ENCODE data around the gene SAMD1. TPM values are rescaled to one million over a fixed set of nuclear protein-coding genes. Genes with fewer than 3 reads are reported as not detected.

The SAMD1 gene
- total and polyA plus RNA-seq, 2 of the 13 experiments (the other 11 are each of a cell fraction or from before 2014, with no cell fraction given) = 17.5 to 45.0 TPM

DNA sequence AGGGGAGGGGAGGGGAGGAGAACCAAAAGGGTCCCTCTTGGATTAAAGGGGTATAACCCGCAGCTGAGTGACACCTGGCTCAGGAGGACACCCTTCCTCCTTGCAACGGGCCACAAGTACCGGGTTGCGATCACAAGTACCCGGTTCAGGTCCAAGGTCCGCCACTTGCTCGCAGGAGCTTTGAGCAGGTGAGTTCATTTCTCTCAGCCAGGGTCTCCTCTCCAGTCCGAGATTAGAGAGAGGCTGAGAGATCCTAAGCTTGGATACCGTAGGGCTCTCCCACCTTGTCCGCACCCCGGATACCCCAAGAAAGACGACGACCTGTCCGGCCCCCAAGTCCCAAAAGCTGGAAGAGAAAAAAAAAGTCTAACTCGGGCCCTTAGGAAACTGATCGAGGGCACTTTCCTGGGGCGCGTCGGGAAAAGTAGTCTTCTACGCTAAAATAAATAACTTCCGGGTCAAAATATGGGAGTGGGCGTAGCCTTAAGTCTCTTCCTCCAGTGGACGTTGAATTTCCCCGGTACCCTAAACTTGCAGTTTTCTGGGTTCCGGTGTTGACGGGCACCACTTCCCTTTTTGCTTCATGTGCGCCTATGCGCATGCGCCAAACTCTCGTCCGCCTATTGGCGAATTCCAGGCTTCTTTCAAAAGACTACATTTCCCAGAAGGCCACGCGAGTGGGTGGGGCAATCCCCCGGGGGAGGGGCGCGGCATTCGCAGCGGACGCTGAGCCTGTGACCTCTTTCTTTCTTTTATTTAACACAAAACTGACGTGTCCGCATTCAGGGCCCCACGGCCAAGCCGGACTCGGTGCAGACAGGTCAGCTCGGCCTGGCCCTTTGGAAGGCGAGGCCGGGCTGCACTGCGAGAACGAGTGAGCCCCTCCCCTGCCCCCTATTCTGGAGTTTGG, 9.4 kb downstream of the SAMD1 start (continued):
- TF ChIP-seq GFI1 (CRISPR knock-in tag; IDR thresholded peaks at IDR 0.05; ENCODE audit: borderline replicate concordance) = 0 out of 2 replicates have a peak, but pooled peaks have one; percentile 60
- no peak for TF ChIP-seq BORCS8-MEF2B (CRISPR knock-in tag; IDR thresholded peaks at IDR 0.05)
- TF ChIP-seq, protein P1, sequence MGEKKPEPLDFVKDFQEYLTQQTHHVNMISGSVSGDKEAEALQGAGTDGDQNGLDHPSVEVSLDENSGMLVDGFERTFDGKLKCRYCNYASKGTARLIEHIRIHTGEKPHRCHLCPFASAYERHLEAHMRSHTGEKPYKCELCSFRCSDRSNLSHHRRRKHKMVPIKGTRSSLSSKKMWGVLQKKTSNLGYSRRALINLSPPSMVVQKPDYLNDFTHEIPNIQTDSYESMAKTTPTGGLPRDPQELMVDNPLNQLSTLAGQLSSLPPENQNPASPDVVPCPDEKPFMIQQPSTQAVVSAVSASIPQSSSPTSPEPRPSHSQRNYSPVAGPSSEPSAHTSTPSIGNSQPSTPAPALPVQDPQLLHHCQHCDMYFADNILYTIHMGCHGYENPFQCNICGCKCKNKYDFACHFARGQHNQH (CRISPR knock-in tag; IDR thresholded peaks at IDR 0.05) = peak; percentile 83
- TF ChIP-seq HNRNPLL (IDR thresholded peaks at IDR 0.05; ENCODE audit: low read depth, low read length, poor library complexity, severe bottlenecking) = peak; percentile 73
- peak; percentile 65 for TF ChIP-seq MIXL1 (CRISPR knock-in tag; IDR thresholded peaks at IDR 0.05)
- TF ChIP-seq ZNF619 (CRISPR knock-in tag; IDR thresholded peaks at IDR 0.05) = no peak
- TF ChIP-seq SP2 (CRISPR knock-in tag; IDR thresholded peaks at IDR 0.05) = peak; percentile 88
- TF ChIP-seq MYNN (CRISPR knock-in tag; IDR thresholded peaks at IDR 0.05; ENCODE audit: low read depth) = no peak
- peak; percentile 80; the same call in 1 of the 2 replicates for TF ChIP-seq ZNF501 (CRISPR knock-in tag; IDR thresholded peaks at IDR 0.05)
- 0 out of 2 replicates have a peak, but pooled peaks have one; percentile 29 for TF ChIP-seq SIX1 (CRISPR knock-in tag; IDR thresholded peaks at IDR 0.05; ENCODE audit: borderline replicate concordance)
- peak; percentile 82 to 87 for TF ChIP-seq POLR2A (IDR thresholded peaks at IDR 0.05; ENCODE audit: insufficient read depth in 1 of 2, low read depth in 2 of 2, low read length in 2 of 2)
- no peak for TF ChIP-seq ZBTB21 (CRISPR knock-in tag; IDR thresholded peaks at IDR 0.05)
- no peak for TF ChIP-seq SP1 (IDR thresholded peaks at IDR 0.05)
- peak; percentile 95 for TF ChIP-seq SP1 (CRISPR knock-in tag; IDR thresholded peaks at IDR 0.05)
- TF ChIP-seq ZNF101 (CRISPR knock-in tag; IDR thresholded peaks at IDR 0.05; ENCODE audit: borderline replicate concordance, low read depth) = no peak
- TF ChIP-seq MXI1 (IDR thresholded peaks at IDR 0.05; ENCODE audit: borderline replicate concordance, low read depth, low read length) = peak; percentile 80; the same call in 2 of the 3 replicates
- no peak for TF ChIP-seq RFX3 (CRISPR knock-in tag; IDR thresholded peaks at IDR 0.05)
- TF ChIP-seq TEAD3 (CRISPR knock-in tag; optimal IDR thresholded peaks at IDR 0.05; ENCODE audit: borderline replicate concordance) = peak; percentile 92
- TF ChIP-seq ZFP41 (CRISPR knock-in tag; IDR thresholded peaks at IDR 0.05; ENCODE audit: borderline replicate concordance) = no peak
- TF ChIP-seq, protein P2, sequence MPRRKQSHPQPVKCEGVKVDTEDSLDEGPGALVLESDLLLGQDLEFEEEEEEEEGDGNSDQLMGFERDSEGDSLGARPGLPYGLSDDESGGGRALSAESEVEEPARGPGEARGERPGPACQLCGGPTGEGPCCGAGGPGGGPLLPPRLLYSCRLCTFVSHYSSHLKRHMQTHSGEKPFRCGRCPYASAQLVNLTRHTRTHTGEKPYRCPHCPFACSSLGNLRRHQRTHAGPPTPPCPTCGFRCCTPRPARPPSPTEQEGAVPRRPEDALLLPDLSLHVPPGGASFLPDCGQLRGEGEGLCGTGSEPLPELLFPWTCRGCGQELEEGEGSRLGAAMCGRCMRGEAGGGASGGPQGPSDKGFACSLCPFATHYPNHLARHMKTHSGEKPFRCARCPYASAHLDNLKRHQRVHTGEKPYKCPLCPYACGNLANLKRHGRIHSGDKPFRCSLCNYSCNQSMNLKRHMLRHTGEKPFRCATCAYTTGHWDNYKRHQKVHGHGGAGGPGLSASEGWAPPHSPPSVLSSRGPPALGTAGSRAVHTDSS (CRISPR knock-in tag; conservative IDR thresholded peaks at IDR 0.05) = no peak
- TF ChIP-seq, protein P3, sequence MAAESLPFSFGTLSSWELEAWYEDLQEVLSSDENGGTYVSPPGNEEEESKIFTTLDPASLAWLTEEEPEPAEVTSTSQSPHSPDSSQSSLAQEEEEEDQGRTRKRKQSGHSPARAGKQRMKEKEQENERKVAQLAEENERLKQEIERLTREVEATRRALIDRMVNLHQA (CRISPR knock-in tag; IDR thresholded peaks at IDR 0.05) = peak; percentile 24; the same call in 1 of the 2 replicates
- peak; percentile 80 for TF ChIP-seq ZNF564 (CRISPR knock-in tag; IDR thresholded peaks at IDR 0.05)
- TF ChIP-seq KLF12 (CRISPR knock-in tag; IDR thresholded peaks at IDR 0.05; ENCODE audit: borderline replicate concordance) = peak; percentile 77; the same call in 1 of the 2 replicates
- TF ChIP-seq ZNF350 (CRISPR knock-in tag; IDR thresholded peaks at IDR 0.05; ENCODE audit: borderline replicate concordance, low read depth) = peak; percentile 81
- no peak for TF ChIP-seq CENPT (CRISPR knock-in tag; IDR thresholded peaks at IDR 0.05; ENCODE audit: low read depth)
- TF ChIP-seq MTA1 (CRISPR knock-in tag; IDR thresholded peaks at IDR 0.05; ENCODE audit: borderline replicate concordance) = no peak
- TF ChIP-seq JUNB (CRISPR knock-in tag; IDR thresholded peaks at IDR 0.05; ENCODE audit: borderline replicate concordance) = no peak
- peak; percentile 78; the same call in 1 of the 2 replicates for TF ChIP-seq ZNF746 (CRISPR knock-in tag; IDR thresholded peaks at IDR 0.05)
- TF ChIP-seq HCFC1 (IDR thresholded peaks at IDR 0.05; ENCODE audit: low read depth, low read length) = peak; percentile 91
- no peak for TF ChIP-seq ZNF235 (CRISPR knock-in tag; IDR thresholded peaks at IDR 0.05; ENCODE audit: borderline replicate concordance)
